WTC11 (cell line): ENCODE results near the gene ADAD2. TPM values are rescaled to one million over a fixed set of nuclear protein-coding genes. Genes with fewer than 3 reads are reported as not detected.

Experiments
- ATAC-seq: fragments of 200-7000 bp; cut with Tn5 transposase; 2 replicates; pipeline ENCODE4 v1.10.0; 2021; ENCODE audit warnings: mild to moderate bottlenecking, moderate library complexity
- CTCF ChIA-PET: fragments of 300-600 bp; sonication (Branson Sonifier 250); formaldehyde crosslinking; loops from one replicate; lab custom pipeline; 2021; ENCODE audit warnings: antibody characterized with exemption; lab: Charles Lee
- POLR2A ChIA-PET: fragments of 350-600 bp; sonication (Branson Sonifier 250); formaldehyde crosslinking; loops from one replicate; lab custom pipeline; 2021; ENCODE audit warnings: antibody characterized with exemption; lab: Charles Lee
- DNase-seq: peaks from one replicate; pipeline ENCODE4 v3.0.0; 2021; ENCODE audit warnings: low spot score
- H3K27ac Mint-ChIP-seq: 2 replicates; pipeline ENCODE4 v1.8.0; 2021; ENCODE audit warnings: mixed read lengths
- H3K27me3 Mint-ChIP-seq: 2 replicates; pipeline ENCODE4 v1.8.0; 2021; ENCODE audit warnings: low read depth, mild to moderate bottlenecking, moderate library complexity, mixed read lengths
- H3K36me3 Mint-ChIP-seq: 2 replicates; pipeline ENCODE4 v1.8.0; 2021; ENCODE audit warnings: mixed read lengths
- H3K4me1 Mint-ChIP-seq: 2 replicates; pipeline ENCODE4 v1.8.0; 2022; ENCODE audit warnings: mixed read lengths
- H3K4me3 Mint-ChIP-seq: 2 replicates; pipeline ENCODE4 v1.8.0; 2021; ENCODE audit warnings: mild to moderate bottlenecking, moderate library complexity, mixed read lengths
- H3K9me3 Mint-ChIP-seq: 2 replicates; pipeline ENCODE4 v1.8.0; 2021; ENCODE audit warnings: mixed read lengths
- E2F4 ChIP-seq: sonication (generic); formaldehyde crosslinking; IDR thresholded peaks from 2 replicates; pipeline ENCODE4 v1.8.1; 2022; ENCODE audit warnings: low read depth, mild to moderate bottlenecking, moderate library complexity, missing genetic modification reagents, borderline replicate concordance
- ESRRA ChIP-seq: sonication (generic); formaldehyde crosslinking; IDR thresholded peaks from 2 replicates; pipeline ENCODE4 v1.8.1; 2022; ENCODE audit warnings: mild to moderate bottlenecking, missing genetic modification reagents, borderline replicate concordance
- FOXP1 ChIP-seq: sonication (generic); formaldehyde crosslinking; IDR thresholded peaks from 2 replicates; pipeline ENCODE4 v1.8.0; 2022; ENCODE audit warnings: missing genetic modification reagents, mild to moderate bottlenecking, moderate library complexity, borderline replicate concordance
- IRF2 ChIP-seq: sonication (generic); formaldehyde crosslinking; IDR thresholded peaks from 2 replicates; pipeline ENCODE4 v1.8.0; 2022; ENCODE audit warnings: low read depth, missing genetic modification reagents, borderline replicate concordance
- OVOL2 ChIP-seq: fragments of 250-450 bp; sonication (Bioruptor Pico); IDR thresholded peaks from 2 replicates; pipeline ENCODE4 v1.9.0; 2021; ENCODE audit warnings: mild to moderate bottlenecking, borderline replicate concordance
- RORB ChIP-seq: fragments of 250-450 bp; sonication (Bioruptor Pico); IDR thresholded peaks from 2 replicates; pipeline ENCODE4 v1.9.0; 2021; ENCODE audit warnings: mild to moderate bottlenecking
- ZBTB21 ChIP-seq: sonication (generic); formaldehyde crosslinking; IDR thresholded peaks from 2 replicates; pipeline ENCODE4 v1.8.1; 2023; ENCODE audit warnings: mild to moderate bottlenecking, missing genetic modification reagents, borderline replicate concordance
- ZBTB43 ChIP-seq: sonication (generic); formaldehyde crosslinking; IDR thresholded peaks from 2 replicates; pipeline ENCODE4 v1.8.1; 2023; ENCODE audit warnings: mild to moderate bottlenecking, missing genetic modification reagents
- ZNF317 ChIP-seq: sonication (generic); formaldehyde crosslinking; IDR thresholded peaks from 2 replicates; pipeline ENCODE4 v1.8.1; 2023; ENCODE audit warnings: low read depth, mild to moderate bottlenecking, moderate library complexity, missing genetic modification reagents, borderline replicate concordance
- ZNF416 ChIP-seq: fragments of 250-450 bp; sonication (Bioruptor Pico); IDR thresholded peaks from 2 replicates; pipeline ENCODE4 v1.9.0; 2021; ENCODE audit warnings: mild to moderate bottlenecking, inconsistent platforms
- total RNA-seq: library from RNA; stranded (reverse); gene quantifications from 3 replicates; pipeline ENCODE4 v1.2.3, GENCODE V29; 2021
- TF ChIP-seq, protein P1 (sequence below): fragments of 250-450 bp; sonication (Bioruptor Pico); IDR thresholded peaks from 2 replicates; pipeline ENCODE4 v1.9.0; 2021; ENCODE audit warnings: mild to moderate bottlenecking, borderline replicate concordance
- TF ChIP-seq, protein P2 (sequence below): sonication (generic); formaldehyde crosslinking; IDR thresholded peaks from 2 replicates; pipeline ENCODE4 v1.8.0; 2022; ENCODE audit warnings: mild to moderate bottlenecking, missing genetic modification reagents
- TF ChIP-seq, protein P3 (sequence below): sonication (generic); formaldehyde crosslinking; IDR thresholded peaks from 2 replicates; pipeline ENCODE4 v1.8.1; 2023; ENCODE audit warnings: mild to moderate bottlenecking, missing genetic modification reagents, borderline replicate concordance
- TF ChIP-seq, protein P4 (sequence below): sonication (generic); formaldehyde crosslinking; IDR thresholded peaks from 2 replicates; pipeline ENCODE4 v1.8.1; 2023; ENCODE audit warnings: mild to moderate bottlenecking, missing genetic modification reagents, moderate library complexity

ADAD2 gene
- total RNA-seq, 1 experiment from 2014 or later = 1.6 TPM

GRCh38 chr16:84242839-84243238 lies 51.9 kb downstream of the ADAD2 start:
- peaks cover 19% of the 10 kb centered on the region for H3K9me3 Mint-ChIP-seq
- no peak overlapping the region for H3K27ac Mint-ChIP-seq
- TF ChIP-seq IRF2 (CRISPR knock-in tag) (no peak), OVOL2 (CRISPR knock-in tag) (no peak), ZNF317 (CRISPR knock-in tag) (no peak), FOXP1 (CRISPR knock-in tag) (no peak), RORB (CRISPR knock-in tag) (no peak), ZBTB43 (no peak), ZBTB21 (no peak), ESRRA (CRISPR knock-in tag) (no peak), E2F4 (CRISPR knock-in tag) (no peak), ZNF416 (CRISPR knock-in tag) (no peak)
- TF ChIP-seq, protein P1, sequence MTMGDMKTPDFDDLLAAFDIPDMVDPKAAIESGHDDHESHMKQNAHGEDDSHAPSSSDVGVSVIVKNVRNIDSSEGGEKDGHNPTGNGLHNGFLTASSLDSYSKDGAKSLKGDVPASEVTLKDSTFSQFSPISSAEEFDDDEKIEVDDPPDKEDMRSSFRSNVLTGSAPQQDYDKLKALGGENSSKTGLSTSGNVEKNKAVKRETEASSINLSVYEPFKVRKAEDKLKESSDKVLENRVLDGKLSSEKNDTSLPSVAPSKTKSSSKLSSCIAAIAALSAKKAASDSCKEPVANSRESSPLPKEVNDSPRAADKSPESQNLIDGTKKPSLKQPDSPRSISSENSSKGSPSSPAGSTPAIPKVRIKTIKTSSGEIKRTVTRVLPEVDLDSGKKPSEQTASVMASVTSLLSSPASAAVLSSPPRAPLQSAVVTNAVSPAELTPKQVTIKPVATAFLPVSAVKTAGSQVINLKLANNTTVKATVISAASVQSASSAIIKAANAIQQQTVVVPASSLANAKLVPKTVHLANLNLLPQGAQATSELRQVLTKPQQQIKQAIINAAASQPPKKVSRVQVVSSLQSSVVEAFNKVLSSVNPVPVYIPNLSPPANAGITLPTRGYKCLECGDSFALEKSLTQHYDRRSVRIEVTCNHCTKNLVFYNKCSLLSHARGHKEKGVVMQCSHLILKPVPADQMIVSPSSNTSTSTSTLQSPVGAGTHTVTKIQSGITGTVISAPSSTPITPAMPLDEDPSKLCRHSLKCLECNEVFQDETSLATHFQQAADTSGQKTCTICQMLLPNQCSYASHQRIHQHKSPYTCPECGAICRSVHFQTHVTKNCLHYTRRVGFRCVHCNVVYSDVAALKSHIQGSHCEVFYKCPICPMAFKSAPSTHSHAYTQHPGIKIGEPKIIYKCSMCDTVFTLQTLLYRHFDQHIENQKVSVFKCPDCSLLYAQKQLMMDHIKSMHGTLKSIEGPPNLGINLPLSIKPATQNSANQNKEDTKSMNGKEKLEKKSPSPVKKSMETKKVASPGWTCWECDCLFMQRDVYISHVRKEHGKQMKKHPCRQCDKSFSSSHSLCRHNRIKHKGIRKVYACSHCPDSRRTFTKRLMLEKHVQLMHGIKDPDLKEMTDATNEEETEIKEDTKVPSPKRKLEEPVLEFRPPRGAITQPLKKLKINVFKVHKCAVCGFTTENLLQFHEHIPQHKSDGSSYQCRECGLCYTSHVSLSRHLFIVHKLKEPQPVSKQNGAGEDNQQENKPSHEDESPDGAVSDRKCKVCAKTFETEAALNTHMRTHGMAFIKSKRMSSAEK (CRISPR knock-in tag) = no peak
- TF ChIP-seq, protein P2, sequence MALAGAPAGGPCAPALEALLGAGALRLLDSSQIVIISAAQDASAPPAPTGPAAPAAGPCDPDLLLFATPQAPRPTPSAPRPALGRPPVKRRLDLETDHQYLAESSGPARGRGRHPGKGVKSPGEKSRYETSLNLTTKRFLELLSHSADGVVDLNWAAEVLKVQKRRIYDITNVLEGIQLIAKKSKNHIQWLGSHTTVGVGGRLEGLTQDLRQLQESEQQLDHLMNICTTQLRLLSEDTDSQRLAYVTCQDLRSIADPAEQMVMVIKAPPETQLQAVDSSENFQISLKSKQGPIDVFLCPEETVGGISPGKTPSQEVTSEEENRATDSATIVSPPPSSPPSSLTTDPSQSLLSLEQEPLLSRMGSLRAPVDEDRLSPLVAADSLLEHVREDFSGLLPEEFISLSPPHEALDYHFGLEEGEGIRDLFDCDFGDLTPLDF (CRISPR knock-in tag) = no peak
- TF ChIP-seq, protein P3, sequence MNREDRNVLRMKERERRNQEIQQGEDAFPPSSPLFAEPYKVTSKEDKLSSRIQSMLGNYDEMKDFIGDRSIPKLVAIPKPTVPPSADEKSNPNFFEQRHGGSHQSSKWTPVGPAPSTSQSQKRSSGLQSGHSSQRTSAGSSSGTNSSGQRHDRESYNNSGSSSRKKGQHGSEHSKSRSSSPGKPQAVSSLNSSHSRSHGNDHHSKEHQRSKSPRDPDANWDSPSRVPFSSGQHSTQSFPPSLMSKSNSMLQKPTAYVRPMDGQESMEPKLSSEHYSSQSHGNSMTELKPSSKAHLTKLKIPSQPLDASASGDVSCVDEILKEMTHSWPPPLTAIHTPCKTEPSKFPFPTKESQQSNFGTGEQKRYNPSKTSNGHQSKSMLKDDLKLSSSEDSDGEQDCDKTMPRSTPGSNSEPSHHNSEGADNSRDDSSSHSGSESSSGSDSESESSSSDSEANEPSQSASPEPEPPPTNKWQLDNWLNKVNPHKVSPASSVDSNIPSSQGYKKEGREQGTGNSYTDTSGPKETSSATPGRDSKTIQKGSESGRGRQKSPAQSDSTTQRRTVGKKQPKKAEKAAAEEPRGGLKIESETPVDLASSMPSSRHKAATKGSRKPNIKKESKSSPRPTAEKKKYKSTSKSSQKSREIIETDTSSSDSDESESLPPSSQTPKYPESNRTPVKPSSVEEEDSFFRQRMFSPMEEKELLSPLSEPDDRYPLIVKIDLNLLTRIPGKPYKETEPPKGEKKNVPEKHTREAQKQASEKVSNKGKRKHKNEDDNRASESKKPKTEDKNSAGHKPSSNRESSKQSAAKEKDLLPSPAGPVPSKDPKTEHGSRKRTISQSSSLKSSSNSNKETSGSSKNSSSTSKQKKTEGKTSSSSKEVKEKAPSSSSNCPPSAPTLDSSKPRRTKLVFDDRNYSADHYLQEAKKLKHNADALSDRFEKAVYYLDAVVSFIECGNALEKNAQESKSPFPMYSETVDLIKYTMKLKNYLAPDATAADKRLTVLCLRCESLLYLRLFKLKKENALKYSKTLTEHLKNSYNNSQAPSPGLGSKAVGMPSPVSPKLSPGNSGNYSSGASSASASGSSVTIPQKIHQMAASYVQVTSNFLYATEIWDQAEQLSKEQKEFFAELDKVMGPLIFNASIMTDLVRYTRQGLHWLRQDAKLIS (CRISPR knock-in tag) = no peak
- TF ChIP-seq, protein P4, sequence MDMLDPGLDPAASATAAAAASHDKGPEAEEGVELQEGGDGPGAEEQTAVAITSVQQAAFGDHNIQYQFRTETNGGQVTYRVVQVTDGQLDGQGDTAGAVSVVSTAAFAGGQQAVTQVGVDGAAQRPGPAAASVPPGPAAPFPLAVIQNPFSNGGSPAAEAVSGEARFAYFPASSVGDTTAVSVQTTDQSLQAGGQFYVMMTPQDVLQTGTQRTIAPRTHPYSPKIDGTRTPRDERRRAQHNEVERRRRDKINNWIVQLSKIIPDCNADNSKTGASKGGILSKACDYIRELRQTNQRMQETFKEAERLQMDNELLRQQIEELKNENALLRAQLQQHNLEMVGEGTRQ (CRISPR knock-in tag) = no peak
- ChIA-PET POLR2A (interaction anchor here (0.6 kb wide), 1 partner anchor 325 kb away, joined by 3 read pairs; no protein-coding TSS in a partner anchor), CTCF (interaction anchor here (0.6 to 2.4 kb wide), 2 partner anchors 15 to 65 kb away, joined by 4 to 7 read pairs; no protein-coding TSS in a partner anchor)
- DNase-seq = no peak
- H3K4me3 Mint-ChIP-seq = no peak overlapping the region
- no peaks in the 10 kb centered on the region for H3K4me1 Mint-ChIP-seq
- no peak for ATAC-seq
- H3K27me3 Mint-ChIP-seq = no peaks in the 10 kb centered on the region
- no peaks in the 10 kb centered on the region for H3K36me3 Mint-ChIP-seq
